WTC11 (cell line): ENCODE measurements around the gene GANAB. TPM values are rescaled to one million over a fixed set of nuclear protein-coding genes. Genes with fewer than 3 reads are reported as not detected.

Source experiments
- AFF4 ChIP-seq: sonication (generic); formaldehyde crosslinking; IDR thresholded peaks from 2 replicates; pipeline ENCODE4 v1.8.1; 2023; ENCODE audit warnings: mild to moderate bottlenecking, missing genetic modification reagents, borderline replicate concordance
- AR ChIP-seq: fragments of 250-450 bp; sonication (Bioruptor Pico); IDR thresholded peaks from 2 replicates; pipeline ENCODE4 v1.9.0; 2021; ENCODE audit warnings: mild to moderate bottlenecking
- ARID4B ChIP-seq: sonication (generic); formaldehyde crosslinking; IDR thresholded peaks from 2 replicates; pipeline ENCODE4 v1.8.0; 2023; ENCODE audit warnings: missing genetic modification reagents, mild to moderate bottlenecking, borderline replicate concordance
- ERG ChIP-seq: fragments of 250-450 bp; sonication (Bioruptor Pico); IDR thresholded peaks from 2 replicates; pipeline ENCODE4 v1.8.0; 2021; ENCODE audit warnings: mild to moderate bottlenecking
- FOXP4 ChIP-seq: sonication (generic); formaldehyde crosslinking; IDR thresholded peaks from 2 replicates; pipeline ENCODE4 v1.8.0; 2022; ENCODE audit warnings: mild to moderate bottlenecking, missing genetic modification reagents
- HMGA2 ChIP-seq: fragments of 250-450 bp; sonication (Bioruptor Pico); IDR thresholded peaks from 2 replicates; pipeline ENCODE4 v1.4.0; 2021; ENCODE audit warnings: mild to moderate bottlenecking, moderate library complexity
- MAX ChIP-seq: sonication (generic); formaldehyde crosslinking; IDR thresholded peaks from 2 replicates; pipeline ENCODE4 v1.8.0; 2022; ENCODE audit warnings: mild to moderate bottlenecking, missing genetic modification reagents
- MYBL2 ChIP-seq: sonication (generic); formaldehyde crosslinking; IDR thresholded peaks from 2 replicates; pipeline ENCODE4 v1.8.1; 2023; ENCODE audit warnings: mild to moderate bottlenecking, moderate library complexity, missing genetic modification reagents
- OVOL2 ChIP-seq: fragments of 250-450 bp; sonication (Bioruptor Pico); IDR thresholded peaks from 2 replicates; pipeline ENCODE4 v1.9.0; 2021; ENCODE audit warnings: mild to moderate bottlenecking, borderline replicate concordance
- PREB ChIP-seq: sonication (generic); formaldehyde crosslinking; IDR thresholded peaks from 2 replicates; pipeline ENCODE4 v1.8.1; 2022; ENCODE audit warnings: mild to moderate bottlenecking, missing genetic modification reagents, moderate library complexity, borderline replicate concordance
- SMAD3 ChIP-seq: sonication (generic); formaldehyde crosslinking; IDR thresholded peaks from 2 replicates; pipeline ENCODE4 v1.8.0; 2022; ENCODE audit warnings: missing genetic modification reagents, mild to moderate bottlenecking, borderline replicate concordance
- USF1 ChIP-seq: sonication (generic); formaldehyde crosslinking; IDR thresholded peaks from 2 replicates; pipeline ENCODE4 v1.8.0; 2022; ENCODE audit warnings: mild to moderate bottlenecking, missing genetic modification reagents
- ZNF263 ChIP-seq: sonication (generic); formaldehyde crosslinking; IDR thresholded peaks from 2 replicates; pipeline ENCODE4 v1.8.1; 2022; ENCODE audit warnings: low read depth, mild to moderate bottlenecking, moderate library complexity, missing genetic modification reagents
- ZNF532 ChIP-seq: fragments of 250-450 bp; sonication (Bioruptor Pico); IDR thresholded peaks from 2 replicates; pipeline ENCODE4 v1.9.0; 2021; ENCODE audit warnings: mild to moderate bottlenecking, borderline replicate concordance
- total RNA-seq: library from RNA; stranded (reverse); gene quantifications from 3 replicates; pipeline ENCODE4 v1.2.3, GENCODE V29; 2021

Gene GANAB
- total RNA-seq, 1 experiment from 2014 or later, result 327 TPM

GRCh38 chr11:62601372-62602140 lies 44.9 kb downstream of the GANAB start, which contains the start of gene MTA2 (continued):
- TF ChIP-seq ERG (CRISPR knock-in tag) (no peak), ZNF263 (CRISPR knock-in tag) (no peak), FOXP4 (CRISPR knock-in tag) (peak; percentile 9; the same call in 1 of the 2 replicates), ZNF532 (CRISPR knock-in tag) (no peak), PREB (CRISPR knock-in tag) (0 out of 2 replicates have a peak, but pooled peaks have one; percentile 34), AFF4 (CRISPR knock-in tag) (no peak), MYBL2 (CRISPR knock-in tag) (peak; percentile 66; the same call in 1 of the 2 replicates), OVOL2 (CRISPR knock-in tag) (no peak), MAX (no peak; the same call in 1 of the 2 replicates), ARID4B (CRISPR knock-in tag) (peak; percentile 84; the same call in 1 of the 2 replicates), HMGA2 (CRISPR knock-in tag) (no peak), AR (CRISPR knock-in tag) (no peak), SMAD3 (CRISPR knock-in tag) (no peak), USF1 (CRISPR knock-in tag) (peak; percentile 41; the same call in 1 of the 2 replicates)
